GM18526 (cell line): Measurements from ENCODE around the gene PEX11B.

Experiments
- POLR2A ChIP-seq: IDR thresholded peaks from 3 replicates; pipeline ENCODE4 v1.6.1; 2011; ENCODE audit not compliant: insufficient read length; ENCODE audit errors: extremely low read depth

PEX11B gene

GRCh38 chr1:145927063-145927886 is 8.8 kb upstream of the PEX11B start, which contains the start of gene RBM8A:
RBM8A (minus strand) TSS chr1:145927484; CDS start chr1:145927426, 58 bp downstream.
- TF ChIP-seq POLR2A: peak; percentile 79

DNA sequence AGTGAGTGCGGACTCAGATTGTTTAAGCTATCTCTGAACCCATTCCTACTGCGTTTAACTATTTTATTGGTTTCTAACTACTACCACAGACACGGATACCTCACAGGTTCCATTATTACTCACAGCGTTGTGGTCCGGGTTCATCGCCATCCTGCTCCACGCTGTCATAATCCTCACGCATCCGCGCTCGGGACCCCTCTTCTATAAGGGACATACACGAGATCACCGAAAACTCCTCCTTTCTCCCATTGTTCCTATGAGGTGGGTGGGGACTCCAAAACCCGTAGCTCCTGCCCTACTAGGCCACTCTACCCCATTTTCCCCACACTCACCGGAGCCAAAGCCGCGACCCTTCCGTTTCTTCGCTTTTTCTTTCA is 8.2 kb upstream of the PEX11B start:
- TF ChIP-seq POLR2A: no peak

- no peak for TF ChIP-seq POLR2A
Measured at GRCh38 chr1:145922266-145922665, 3.7 kb upstream of the PEX11B start.

GRCh38 chr1:145918992-145919939 is 749 bp upstream of the PEX11B start:
- no peak for TF ChIP-seq POLR2A

- no peak for TF ChIP-seq POLR2A
Measured at GRCh38 chr1:145917595-145917994, 922 bp downstream of the PEX11B start.

DNA sequence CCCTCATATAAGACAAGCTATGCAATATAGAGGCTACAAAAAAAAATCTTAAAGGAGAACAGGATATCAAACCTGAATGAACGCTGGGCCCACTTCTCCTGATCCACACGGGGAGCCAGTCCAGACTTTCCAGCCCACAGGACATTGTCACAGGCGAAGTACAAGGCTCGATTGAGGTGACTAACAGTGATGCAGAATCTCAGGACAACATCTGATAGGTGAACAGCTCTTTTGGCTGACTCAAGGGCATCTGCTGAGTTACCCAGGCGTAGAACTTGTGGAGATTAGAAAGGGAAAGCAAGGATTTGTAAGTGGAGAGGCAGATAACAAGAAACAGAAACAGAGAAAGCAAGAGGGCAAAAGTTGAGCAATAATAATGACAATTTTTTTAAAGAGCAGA is 1.8 kb downstream of the PEX11B start:
- TF ChIP-seq POLR2A: no peak

DNA sequence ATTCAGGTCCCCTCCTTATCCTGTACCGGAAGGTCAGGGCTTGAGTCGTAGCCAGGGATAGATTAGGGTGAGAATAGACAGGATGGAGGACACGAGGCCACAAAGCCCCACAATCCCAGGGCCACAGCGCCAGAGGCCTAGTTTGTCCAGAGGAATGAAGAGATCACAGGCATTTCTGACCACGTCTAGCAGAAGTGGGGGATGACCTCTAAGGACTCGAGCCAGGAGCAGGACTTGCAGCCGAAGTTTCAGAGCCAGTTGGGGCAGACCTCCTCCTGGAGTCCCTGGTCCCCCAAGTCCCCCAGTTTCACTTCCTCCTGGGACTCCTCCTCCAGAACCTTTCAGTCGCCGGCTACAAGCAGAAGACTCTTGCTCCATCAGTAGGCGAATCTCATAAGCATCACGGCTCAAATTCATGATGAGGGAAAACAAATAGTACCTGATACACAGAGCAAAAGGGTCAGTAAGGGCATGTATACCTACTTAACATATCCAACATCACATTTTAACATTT is 6.3 kb downstream of the PEX11B start:
- no peak for TF ChIP-seq POLR2A

DNA sequence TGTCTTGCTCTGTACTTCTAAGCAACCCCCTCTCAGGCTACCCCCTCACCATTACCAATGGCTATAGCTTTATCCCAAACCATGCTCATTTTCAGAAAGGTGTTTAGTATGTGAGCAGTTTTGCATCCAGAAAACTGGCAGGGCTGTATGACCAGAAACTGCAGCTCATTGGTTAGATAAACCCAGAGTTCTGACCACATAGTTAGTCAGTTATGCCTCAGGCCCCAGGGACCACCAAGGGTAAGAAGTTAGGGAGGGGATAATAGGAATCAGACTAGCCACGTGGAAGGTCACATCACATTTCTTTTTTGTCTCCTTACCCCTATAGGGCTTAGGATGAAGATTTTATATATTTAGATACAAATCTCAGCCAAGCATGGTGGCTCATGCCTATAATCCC is 9.9 kb downstream of the PEX11B start:
- no peak for TF ChIP-seq POLR2A

DNA sequence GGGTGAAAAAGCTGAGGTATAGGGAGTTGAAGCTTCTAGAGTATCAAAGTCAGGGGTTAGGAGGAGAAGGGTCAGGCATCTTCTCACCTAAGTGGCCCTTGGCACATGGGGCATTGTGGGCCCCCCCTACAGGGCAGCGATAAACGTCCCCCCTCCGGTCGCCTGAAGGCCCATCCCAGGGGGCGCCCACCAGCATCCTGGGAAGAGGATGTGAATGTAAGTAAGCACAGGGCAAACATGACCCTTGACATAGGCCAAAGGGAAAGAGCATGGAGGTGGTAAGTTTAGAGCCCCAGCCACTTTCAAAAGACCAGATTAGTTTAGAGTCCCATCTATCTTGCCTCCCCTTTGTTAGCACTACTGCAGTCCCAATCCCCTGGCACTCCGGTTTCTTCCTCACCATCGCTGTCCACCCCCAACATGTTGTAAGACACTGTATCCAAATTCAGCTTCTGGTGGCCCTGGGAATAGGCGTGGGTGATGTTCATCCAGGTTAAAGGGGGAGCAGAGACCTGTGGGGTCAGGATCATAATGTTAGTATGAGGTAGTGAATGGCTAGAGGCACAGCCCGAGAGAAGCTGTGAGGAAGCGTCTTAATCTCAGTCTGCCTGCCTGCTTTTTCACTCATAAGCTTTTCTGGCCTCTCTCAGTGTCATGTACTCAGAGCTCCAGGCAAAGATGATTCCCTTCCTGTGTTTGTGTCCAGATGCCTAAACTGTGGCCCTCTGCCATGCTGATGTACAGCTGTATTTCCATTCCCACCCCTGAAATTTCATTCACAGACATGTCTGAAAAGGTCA is 11.4 kb downstream of the PEX11B start:
- TF ChIP-seq POLR2A: no peak

DNA sequence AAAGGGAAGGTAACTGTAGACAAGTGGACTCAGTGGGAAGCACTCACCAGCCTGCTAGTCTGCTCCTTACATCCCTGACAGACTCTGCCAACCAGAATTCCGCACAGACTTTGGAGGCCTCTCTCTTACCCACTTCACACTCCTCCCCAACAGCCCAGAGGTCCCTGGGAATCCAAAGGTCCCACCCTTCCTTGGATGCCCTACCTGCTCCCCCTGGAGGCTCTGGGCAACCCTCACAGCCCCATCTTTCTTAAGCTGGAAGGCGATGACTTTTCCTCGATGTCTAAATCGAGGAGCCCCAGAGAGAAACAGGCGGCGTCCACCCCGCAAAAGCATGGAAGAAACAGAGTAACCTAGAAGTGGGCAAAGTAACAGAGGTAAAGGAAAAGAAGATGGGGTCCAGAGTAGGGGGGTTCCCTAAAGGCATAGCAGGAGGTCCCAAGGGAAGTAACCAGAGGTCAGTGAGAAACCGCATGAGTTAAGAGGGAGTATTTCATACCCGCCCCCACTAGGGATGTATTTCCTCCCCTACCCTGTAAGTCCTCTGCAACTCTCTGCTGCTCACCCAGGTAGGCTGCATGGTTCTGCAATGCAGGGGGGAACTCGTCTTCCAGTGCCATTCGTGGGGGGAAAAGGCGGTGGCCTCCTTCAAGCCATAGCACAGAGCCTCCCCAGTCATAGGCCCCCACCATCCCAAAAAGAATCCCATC is 17.1 kb downstream of the PEX11B start:
- TF ChIP-seq POLR2A: no peak

- TF ChIP-seq POLR2A: no peak
Measured at GRCh38 chr1:145898756-145899155, 19.8 kb downstream of the PEX11B start.

DNA sequence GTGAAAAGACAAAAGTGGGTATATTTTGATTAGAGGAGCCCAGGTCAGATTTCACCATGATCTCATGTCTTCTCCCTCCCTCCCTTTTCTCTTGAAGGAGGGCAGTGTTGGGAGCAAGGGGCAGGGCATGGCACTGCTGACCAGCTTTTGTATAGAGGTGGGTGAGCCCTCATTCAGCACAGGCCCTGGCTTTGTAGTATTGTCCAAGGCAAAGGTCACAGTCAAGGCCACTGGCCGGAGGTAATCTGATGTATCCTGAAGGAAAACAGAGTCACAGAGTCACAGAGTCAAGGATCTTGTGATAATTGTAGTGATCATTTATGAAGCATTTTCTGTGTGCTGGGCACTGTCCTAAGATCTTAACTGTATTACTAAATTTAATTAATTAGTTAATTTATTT is 20.5 kb downstream of the PEX11B start:
- no peak for TF ChIP-seq POLR2A

- no peak for TF ChIP-seq POLR2A
Measured at GRCh38 chr1:145895471-145895870, 23.0 kb downstream of the PEX11B start.

DNA sequence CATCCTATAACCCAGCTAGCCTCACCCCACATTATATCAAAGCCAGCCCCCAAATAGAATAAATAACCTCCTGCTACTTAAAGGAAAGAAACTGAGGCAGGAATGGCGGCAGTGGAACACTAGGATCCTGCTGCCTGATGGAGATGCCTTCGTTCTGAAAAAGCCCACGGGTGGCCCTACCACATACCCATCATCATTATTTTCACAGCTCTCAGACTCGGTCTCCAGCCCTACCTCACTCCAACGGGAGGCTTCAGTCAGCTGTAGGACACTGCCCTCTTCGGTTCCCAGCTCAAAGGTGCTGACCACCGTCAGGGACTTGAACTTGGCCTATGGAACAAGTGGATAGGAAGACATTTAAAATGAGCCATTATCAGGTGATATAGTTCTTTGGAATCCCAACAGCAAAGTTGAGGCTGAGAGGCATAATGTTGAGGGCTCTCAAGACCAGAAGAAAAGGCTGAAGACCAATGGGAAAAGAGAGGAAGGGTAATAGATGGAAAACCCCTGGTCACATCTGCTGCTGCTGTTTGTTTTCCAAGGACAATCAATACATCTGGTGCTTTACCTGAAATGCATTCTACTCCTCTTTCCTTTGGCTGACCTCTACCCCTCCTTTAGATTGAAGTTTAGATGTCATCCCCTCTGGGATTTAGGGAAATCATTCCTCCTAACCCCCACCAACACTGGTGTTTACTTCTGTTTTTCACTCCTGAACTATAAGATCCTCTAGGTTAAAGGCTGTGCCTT is 25.0 kb downstream of the PEX11B start:
- TF ChIP-seq POLR2A: no peak
